ENCODE data around the gene FAM76B.

The FAM76B gene

DNA sequence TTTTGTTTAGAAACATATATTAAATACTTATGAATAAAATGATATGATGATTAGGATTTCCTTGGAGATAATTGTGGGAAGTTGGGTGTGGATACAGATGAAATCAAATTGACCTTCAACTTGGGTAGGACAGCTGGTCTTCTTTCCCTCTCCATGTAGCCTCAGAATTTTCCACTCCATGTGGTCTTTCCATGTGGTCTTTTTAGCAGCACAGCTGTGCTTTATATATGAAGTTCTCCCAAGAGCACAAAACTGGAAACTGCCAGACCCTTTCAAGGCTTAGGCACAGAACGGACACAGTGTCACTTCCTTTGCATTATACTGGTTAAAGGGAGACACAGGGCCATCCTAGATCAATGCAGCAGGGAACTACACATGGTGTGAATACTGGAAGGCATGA lies 28.6 kb downstream of the FAM76B start:
- H3K27ac Mint-ChIP-seq = no peak overlapping the region
- no peaks in the 10 kb centered on the region for H3K27me3 Mint-ChIP-seq (ENCODE audit: low read depth, poor library complexity)
- no peaks in the 10 kb centered on the region for H3K9me3 Mint-ChIP-seq
- H3K4me3 Mint-ChIP-seq = no peak overlapping the region
- no peak for DNase-seq
- H3K36me3 Mint-ChIP-seq (ENCODE audit: low read depth) = no peaks in the 10 kb centered on the region
- TF ChIP-seq, protein P1, sequence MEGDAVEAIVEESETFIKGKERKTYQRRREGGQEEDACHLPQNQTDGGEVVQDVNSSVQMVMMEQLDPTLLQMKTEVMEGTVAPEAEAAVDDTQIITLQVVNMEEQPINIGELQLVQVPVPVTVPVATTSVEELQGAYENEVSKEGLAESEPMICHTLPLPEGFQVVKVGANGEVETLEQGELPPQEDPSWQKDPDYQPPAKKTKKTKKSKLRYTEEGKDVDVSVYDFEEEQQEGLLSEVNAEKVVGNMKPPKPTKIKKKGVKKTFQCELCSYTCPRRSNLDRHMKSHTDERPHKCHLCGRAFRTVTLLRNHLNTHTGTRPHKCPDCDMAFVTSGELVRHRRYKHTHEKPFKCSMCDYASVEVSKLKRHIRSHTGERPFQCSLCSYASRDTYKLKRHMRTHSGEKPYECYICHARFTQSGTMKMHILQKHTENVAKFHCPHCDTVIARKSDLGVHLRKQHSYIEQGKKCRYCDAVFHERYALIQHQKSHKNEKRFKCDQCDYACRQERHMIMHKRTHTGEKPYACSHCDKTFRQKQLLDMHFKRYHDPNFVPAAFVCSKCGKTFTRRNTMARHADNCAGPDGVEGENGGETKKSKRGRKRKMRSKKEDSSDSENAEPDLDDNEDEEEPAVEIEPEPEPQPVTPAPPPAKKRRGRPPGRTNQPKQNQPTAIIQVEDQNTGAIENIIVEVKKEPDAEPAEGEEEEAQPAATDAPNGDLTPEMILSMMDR (IDR thresholded peaks at IDR 0.05) = no peak
- no peaks in the 10 kb centered on the region for H3K4me1 Mint-ChIP-seq

DNA sequence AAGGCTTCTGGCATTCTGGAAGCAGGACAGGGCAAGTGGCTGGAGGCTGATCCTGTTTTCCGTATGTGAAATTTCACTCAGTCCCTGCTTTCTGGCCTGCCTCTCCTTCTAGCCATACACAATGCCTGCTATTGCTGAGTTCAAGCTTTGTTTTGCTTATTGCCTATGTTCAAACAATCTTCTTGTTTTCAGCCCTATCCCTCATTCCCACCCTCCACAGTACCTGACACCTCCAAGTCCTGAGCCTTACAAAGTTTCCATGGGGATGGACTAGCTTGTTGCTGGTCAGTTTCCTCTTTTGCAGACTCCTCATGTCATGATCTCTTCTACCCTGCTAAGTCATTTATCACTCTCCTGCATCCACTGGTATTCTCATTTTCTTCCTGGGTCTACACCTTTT lies 38.1 kb downstream of the FAM76B start:
- no peaks in the 10 kb centered on the region for H3K36me3 Mint-ChIP-seq (ENCODE audit: low read depth)
- H3K9me3 Mint-ChIP-seq = peaks cover under 1% of the 10 kb centered on the region
- H3K4me3 Mint-ChIP-seq = no peak overlapping the region
- peaks cover 3% of the 10 kb centered on the region for H3K27me3 Mint-ChIP-seq (ENCODE audit: low read depth, poor library complexity)
- TF ChIP-seq, protein P1 (IDR thresholded peaks at IDR 0.05) = no peak
- peaks cover 5% of the 10 kb centered on the region for H3K4me1 Mint-ChIP-seq
- no peak overlapping the region for H3K27ac Mint-ChIP-seq
- DNase-seq = no peak

- H3K4me3 Mint-ChIP-seq = no peak overlapping the region
- H3K27ac Mint-ChIP-seq = no peak overlapping the region
- TF ChIP-seq, protein P1 (IDR thresholded peaks at IDR 0.05) = no peak
- DNase-seq = no peak
- H3K36me3 Mint-ChIP-seq (ENCODE audit: low read depth) = no peaks in the 10 kb centered on the region
- H3K27me3 Mint-ChIP-seq (ENCODE audit: low read depth, poor library complexity) = peaks cover 3% of the 10 kb centered on the region
- peaks cover 6% of the 10 kb centered on the region for H3K9me3 Mint-ChIP-seq
- peaks cover 5% of the 10 kb centered on the region for H3K4me1 Mint-ChIP-seq
Observed at GRCh38 chr11:95750101-95750500, 39.5 kb downstream of the FAM76B start.

DNA sequence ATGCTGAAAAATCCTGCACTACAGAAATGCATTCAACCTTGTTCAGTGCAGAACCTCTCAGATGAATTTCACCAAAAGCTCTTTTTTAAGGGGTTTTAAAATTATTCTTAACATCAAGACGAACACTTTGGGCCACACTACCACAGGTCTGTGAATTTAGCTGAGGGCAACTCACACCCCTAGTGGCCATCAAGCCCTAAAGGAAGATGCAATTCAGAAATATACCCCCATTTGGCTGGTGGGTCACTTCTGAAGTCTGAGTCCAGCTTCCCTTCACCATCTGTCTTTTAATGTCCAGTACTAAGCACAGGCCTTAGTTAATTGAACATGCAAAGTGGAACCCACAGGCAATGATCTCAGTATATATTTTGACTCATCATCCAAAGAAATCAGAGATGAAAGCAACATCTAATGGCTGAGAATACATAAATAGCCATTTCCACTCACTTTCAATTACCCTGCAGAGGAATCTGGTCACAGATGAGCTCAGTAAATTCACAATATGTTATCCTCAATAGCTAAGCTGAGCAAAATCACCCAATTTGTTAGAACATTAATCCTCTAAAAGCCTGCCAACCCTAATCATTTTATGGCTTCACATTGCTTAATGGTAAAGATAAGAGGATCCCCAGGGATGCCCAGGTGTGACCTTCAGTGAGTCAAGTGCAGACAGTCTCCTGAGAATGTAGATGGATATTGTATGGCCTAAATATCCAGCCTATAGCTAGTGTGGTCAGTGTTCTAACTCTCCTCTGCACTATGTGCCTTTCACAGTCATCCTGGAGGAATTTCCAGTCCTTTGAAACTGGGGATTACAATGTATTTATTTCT lies 50.3 kb downstream of the FAM76B start:
- no peaks in the 10 kb centered on the region for H3K36me3 Mint-ChIP-seq (ENCODE audit: low read depth)
- no peak for DNase-seq
- TF ChIP-seq, protein P1 (IDR thresholded peaks at IDR 0.05) = no peak
- H3K9me3 Mint-ChIP-seq = no peaks in the 10 kb centered on the region
- H3K27ac Mint-ChIP-seq = no peak overlapping the region
- H3K27me3 Mint-ChIP-seq (ENCODE audit: low read depth, poor library complexity) = no peaks in the 10 kb centered on the region
- no peak overlapping the region for H3K4me3 Mint-ChIP-seq
- H3K4me1 Mint-ChIP-seq = peaks cover 4% of the 10 kb centered on the region

- no peak overlapping the region for H3K27ac Mint-ChIP-seq
- H3K4me1 Mint-ChIP-seq = peaks cover 11% of the 10 kb centered on the region
- H3K4me3 Mint-ChIP-seq = no peak overlapping the region
- no peaks in the 10 kb centered on the region for H3K27me3 Mint-ChIP-seq (ENCODE audit: low read depth, poor library complexity)
- no peaks in the 10 kb centered on the region for H3K36me3 Mint-ChIP-seq (ENCODE audit: low read depth)
- no peaks in the 10 kb centered on the region for H3K9me3 Mint-ChIP-seq
- TF ChIP-seq, protein P1 (IDR thresholded peaks at IDR 0.05) = no peak
- DNase-seq = no peak
Observed at GRCh38 chr11:95736809-95737208, 52.8 kb downstream of the FAM76B start.

DNA sequence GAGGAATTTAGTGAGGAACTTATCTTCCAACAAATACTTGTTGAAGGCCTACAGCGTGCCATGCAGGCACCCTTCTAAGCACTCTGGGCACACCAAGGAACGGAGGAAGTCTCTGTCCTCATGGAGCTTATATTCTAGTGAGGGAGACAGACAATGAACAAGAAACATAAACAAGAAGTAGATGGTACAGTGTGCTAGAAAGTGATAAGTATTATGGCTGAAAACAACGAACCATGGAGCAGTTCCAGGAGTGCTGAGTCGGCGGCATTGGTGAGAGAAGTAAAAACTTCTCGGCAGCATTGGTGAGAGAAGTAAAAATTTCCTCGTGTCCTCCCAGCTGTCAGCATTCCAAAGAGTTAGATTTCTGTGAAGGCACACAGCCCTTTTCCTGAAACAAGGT lies 53.2 kb downstream of the FAM76B start:
- DNase-seq = no peak
- H3K36me3 Mint-ChIP-seq (ENCODE audit: low read depth) = no peaks in the 10 kb centered on the region
- H3K9me3 Mint-ChIP-seq = no peaks in the 10 kb centered on the region
- TF ChIP-seq, protein P1 (IDR thresholded peaks at IDR 0.05) = no peak
- H3K4me3 Mint-ChIP-seq = no peak overlapping the region
- no peak overlapping the region for H3K27ac Mint-ChIP-seq
- peaks cover 11% of the 10 kb centered on the region for H3K4me1 Mint-ChIP-seq
- no peaks in the 10 kb centered on the region for H3K27me3 Mint-ChIP-seq (ENCODE audit: low read depth, poor library complexity)

All from nephron progenitor cell (in vitro differentiated cells).